Caco-2 (cell line): ENCODE data around the gene LMOD3. TPM values are rescaled to one million over a fixed set of nuclear protein-coding genes. Genes with fewer than 3 reads are reported as not detected.

Experiments
- BruUV-seq: library from RNA; stranded (reverse); fragments of 400-500 nt; replicated peaks from 2 replicates; lab custom pipeline; 2021; lab: Mats Ljungman, UMichigan
- CTCF ChIA-PET: fragments of 300-600 bp; sonication (Branson Sonifier 250); formaldehyde crosslinking; loops from one replicate; lab custom pipeline; 2022; ENCODE audit warnings: antibody characterized with exemption; lab: Charles Lee
- POLR2A ChIA-PET: fragments of 300-600 bp; sonication (Branson Sonifier 250); formaldehyde crosslinking; loops from one replicate; lab custom pipeline; 2022; ENCODE audit warnings: antibody characterized with exemption; lab: Charles Lee
- DNase-seq, 2 experiments: peaks; one replicate each; pipeline versions ENCODE4 v3.0.0 to v3.0.0-alpha.2; 2020 to 2022
- H3K27me3 ChIP-seq: replicated peaks from 2 replicates; pipeline ENCODE4 v1.6.0; 2011; ENCODE audit warnings: low read length; ENCODE audit not compliant: control insufficient read depth, insufficient read depth
- H3K36me3 ChIP-seq: 2 replicates; pipeline ENCODE4 v1.5.1; 2011; ENCODE audit warnings: low read length; ENCODE audit not compliant: control insufficient read depth, insufficient read depth
- H3K4me1 ChIP-seq: fragments of 250-450 bp; sonication (Bioruptor Pico); 2 replicates; pipeline ENCODE4 v1.5.1; 2020; ENCODE audit warnings: mild to moderate bottlenecking
- H3K4me3 ChIP-seq: 2 replicates; pipeline ENCODE4 v1.5.1; 2011; ENCODE audit warnings: low read depth, mild to moderate bottlenecking, control low read depth, low read length
- H3K9me3 ChIP-seq: fragments of 250-450 bp; sonication (Bioruptor Pico); 2 replicates; pipeline ENCODE4 v1.5.1; 2020; ENCODE audit warnings: mild to moderate bottlenecking, moderate library complexity
- H3K27ac Mint-ChIP-seq: one replicate; pipeline ENCODE4 v1.8.0; 2022; ENCODE audit warnings: mixed read lengths; ENCODE audit not compliant: unreplicated experiment
- H3K27me3 Mint-ChIP-seq: one replicate; pipeline ENCODE4 v1.8.0; 2022; ENCODE audit warnings: mixed read lengths; ENCODE audit not compliant: insufficient read depth, unreplicated experiment
- H3K36me3 Mint-ChIP-seq: one replicate; pipeline ENCODE4 v1.8.0; 2022; ENCODE audit warnings: mild to moderate bottlenecking, mixed read lengths; ENCODE audit not compliant: insufficient read depth, unreplicated experiment
- H3K4me1 Mint-ChIP-seq: one replicate; pipeline ENCODE4 v1.8.0; 2022; ENCODE audit warnings: low read depth, mixed read lengths; ENCODE audit not compliant: unreplicated experiment
- H3K4me3 Mint-ChIP-seq: one replicate; pipeline ENCODE4 v1.8.0; 2022; ENCODE audit warnings: mild to moderate bottlenecking, moderate library complexity, mixed read lengths; ENCODE audit not compliant: unreplicated experiment
- H3K9me3 Mint-ChIP-seq: one replicate; pipeline ENCODE4 v1.8.0; 2022; ENCODE audit warnings: mixed read lengths; ENCODE audit not compliant: unreplicated experiment
- CTCF ChIP-seq, 2 experiments: fragments of 200-600 bp in 1 of 2; IDR thresholded peaks; 1 replicate in 1 of 2; 2 replicates in 1 of 2; pipeline versions ENCODE4 v1.5.1 to v1.8.0; 2011 to 2022; ENCODE audit warnings: antibody characterized with exemption in 1 of 2, control low read depth in 1 of 2, inconsistent platforms in 1 of 2, low read depth in 1 of 2, low read length in 1 of 2, mild to moderate bottlenecking in 1 of 2, moderate library complexity in 1 of 2; ENCODE audit not compliant: insufficient read depth in 1 of 2, severe bottlenecking in 1 of 2, unreplicated experiment in 1 of 2
- intact Hi-C: fragments of 100-400 bp; cut with micrococcal nuclease; formaldehyde crosslinking; loops from one replicate; pipeline ENCODE4 v1.10.0; 2022; ENCODE audit not compliant: unreplicated experiment
- total RNA-seq: library from RNA; stranded (reverse); gene quantifications from 2 replicates; pipeline ENCODE4 v1.2.3, GENCODE V29; 2022

Gene LMOD3
- total RNA-seq, 1 experiment from 2014 or later = not detected

- Histone ChIP-seq H3K4me1 (peaks cover 8% of the 10 kb centered on the region; the same call in 1 of the 2 replicates), H3K4me3 (no peak overlapping the region), H3K27me3 (no peaks in the 10 kb centered on the region), H3K9me3 (no peaks in the 10 kb centered on the region), H3K36me3 (no peaks in the 10 kb centered on the region)
- no peaks in the 10 kb centered on the region for H3K36me3 Mint-ChIP-seq
- H3K4me3 Mint-ChIP-seq = no peak overlapping the region
- H3K27ac Mint-ChIP-seq = no peak overlapping the region
- H3K27me3 Mint-ChIP-seq = no peaks in the 10 kb centered on the region
- POLR2A ChIA-PET = no interaction called here
- no peaks in the 10 kb centered on the region for H3K9me3 Mint-ChIP-seq
- CTCF ChIA-PET = no interaction called here
- BruUV-seq = no TSS peak
- H3K4me1 Mint-ChIP-seq = no peaks in the 10 kb centered on the region
- no peak for TF ChIP-seq CTCF (IDR thresholded peaks at IDR 0.05; ENCODE audit: insufficient read depth in 1 of 2, low read depth in 1 of 2, low read length in 1 of 2, severe bottlenecking in 1 of 2, unreplicated experiment in 1 of 2)
- intact Hi-C loops = no loop called here
- no peak for DNase-seq
Measured at GRCh38 chr3:69116162-69116561, 6.2 kb downstream of the LMOD3 start.

GRCh38 chr3:69115731-69116130, 6.7 kb downstream of the LMOD3 start:
- Histone ChIP-seq H3K4me1 (peaks cover 8% of the 10 kb centered on the region; the same call in 1 of the 2 replicates), H3K9me3 (no peaks in the 10 kb centered on the region), H3K4me3 (no peak overlapping the region), H3K36me3 (no peaks in the 10 kb centered on the region), H3K27me3 (no peaks in the 10 kb centered on the region)
- no peak overlapping the region for H3K27ac Mint-ChIP-seq
- POLR2A ChIA-PET = interaction anchor here (0.6 kb wide), 1 partner anchor 248 kb away, joined by 3 read pairs; no protein-coding TSS in a partner anchor
- no peak for TF ChIP-seq CTCF (IDR thresholded peaks at IDR 0.05; ENCODE audit: insufficient read depth in 1 of 2, low read depth in 1 of 2, low read length in 1 of 2, severe bottlenecking in 1 of 2, unreplicated experiment in 1 of 2)
- CTCF ChIA-PET = no interaction called here
- H3K9me3 Mint-ChIP-seq = no peaks in the 10 kb centered on the region
- DNase-seq = no peak
- no peaks in the 10 kb centered on the region for H3K27me3 Mint-ChIP-seq
- H3K4me3 Mint-ChIP-seq = no peak overlapping the region
- H3K36me3 Mint-ChIP-seq = no peaks in the 10 kb centered on the region
- intact Hi-C loops = no loop called here
- BruUV-seq = no TSS peak
- H3K4me1 Mint-ChIP-seq = no peaks in the 10 kb centered on the region

GRCh38 chr3:69113536-69113935, 8.9 kb downstream of the LMOD3 start:
- BruUV-seq = no TSS peak
- Histone ChIP-seq H3K9me3 (no peaks in the 10 kb centered on the region), H3K27me3 (no peaks in the 10 kb centered on the region), H3K4me1 (peaks cover 8% of the 10 kb centered on the region; the same call in 1 of the 2 replicates), H3K4me3 (no peak overlapping the region), H3K36me3 (no peaks in the 10 kb centered on the region)
- TF ChIP-seq CTCF (IDR thresholded peaks at IDR 0.05; ENCODE audit: insufficient read depth in 1 of 2, low read depth in 1 of 2, low read length in 1 of 2, severe bottlenecking in 1 of 2, unreplicated experiment in 1 of 2) = no peak
- H3K4me1 Mint-ChIP-seq = no peaks in the 10 kb centered on the region
- ChIA-PET CTCF (no interaction called here), POLR2A (no interaction called here)
- no peak overlapping the region for H3K4me3 Mint-ChIP-seq
- H3K9me3 Mint-ChIP-seq = no peaks in the 10 kb centered on the region
- DNase-seq = no peak
- H3K27ac Mint-ChIP-seq = no peak overlapping the region
- no peaks in the 10 kb centered on the region for H3K36me3 Mint-ChIP-seq
- no peaks in the 10 kb centered on the region for H3K27me3 Mint-ChIP-seq
- intact Hi-C loops = no loop called here
